GM12891 (cell line): ENCODE measurements around the gene FURIN. TPM values are rescaled to one million over a fixed set of nuclear protein-coding genes. Genes with fewer than 3 reads are reported as not detected.
"Not testable (repeated sequence)": the region's sequence is repeated elsewhere in the genome, so short reads cannot be mapped to it uniquely, and the experiment has no call there.

ENCODE experiments used
- DNase-seq: peaks from one replicate; pipeline ENCODE4 v3.0.0; 2011; ENCODE audit warnings: low spot score; ENCODE audit not compliant: insufficient read length
- FAIRE-seq: peaks from 2 replicates; lab custom pipeline; 2011; peaks lifted over from hg19 to GRCh38; lab: Jason Lieb, UNC
- PAX5 ChIP-seq: IDR thresholded peaks from 2 replicates; pipeline ENCODE4 v1.6.1; 2011; ENCODE audit warnings: low read length, moderate library complexity, mild to moderate bottlenecking; ENCODE audit not compliant: insufficient read depth, severe bottlenecking
- POLR2A ChIP-seq: IDR thresholded peaks from 2 replicates; pipeline ENCODE4 v1.6.1; 2011; ENCODE audit warnings: low read depth, low read length, control low read depth
- POLR2AphosphoS5 ChIP-seq: IDR thresholded peaks from 2 replicates; pipeline ENCODE4 v1.6.1; 2011; ENCODE audit warnings: low read depth, low read length, control low read depth
- POU2F2 ChIP-seq: IDR thresholded peaks from 2 replicates; pipeline ENCODE4 v1.6.1; 2011; ENCODE audit warnings: low read depth, mild to moderate bottlenecking, control low read depth, low read length, moderate library complexity
- SPI1 ChIP-seq: IDR thresholded peaks from 2 replicates; pipeline ENCODE4 v1.6.1; 2011; ENCODE audit warnings: low read depth, low read length, control low read depth
- TAF1 ChIP-seq: IDR thresholded peaks from 2 replicates; pipeline ENCODE4 v1.6.1; 2011; ENCODE audit warnings: low read depth, low read length, control low read depth
- polyA plus RNA-seq: library from polyadenylated mRNA; unstranded; fragments of >200 nt; gene quantifications from one replicate; pipeline ENCODE4 v1.2.1, GENCODE V29; 2012; ENCODE audit warnings: low read depth, missing spikeins, inconsistent platforms; ENCODE audit not compliant: missing spikeins

Gene FURIN
- 28.0 TPM for polyA plus RNA-seq

DNA sequence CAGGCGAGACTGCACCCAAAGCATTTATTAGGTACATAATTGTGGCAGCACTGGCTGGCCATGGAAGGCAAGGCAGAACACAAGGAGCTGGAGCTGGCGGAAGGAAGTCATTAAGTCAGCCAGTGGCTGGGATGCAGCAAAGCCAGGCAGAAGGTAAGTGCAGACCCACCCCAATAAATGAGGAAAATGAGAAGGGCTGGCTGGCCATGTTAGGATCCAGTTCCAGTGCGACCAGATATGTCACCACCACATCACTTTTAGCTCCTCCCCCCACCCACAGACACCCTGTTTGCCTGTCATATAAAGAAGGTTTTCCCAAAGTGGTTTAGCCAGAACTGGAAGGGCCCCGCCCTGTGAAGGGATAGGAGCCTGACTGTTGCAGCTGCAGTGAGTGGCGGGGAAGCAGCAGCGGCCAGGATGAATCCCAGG is at the start of gene FURIN:
Gene FURIN (plus strand): TSS at position 328 of the 429 bp plus-strand sequence. CDS start 7,153 bp downstream, outside the sequence.
- DNase-seq (no peak), FAIRE-seq (no peak)
- TF ChIP-seq POLR2AphosphoS5 (no peak), SPI1 (no peak), POLR2A (no peak), PAX5 (no peak)

DNA sequence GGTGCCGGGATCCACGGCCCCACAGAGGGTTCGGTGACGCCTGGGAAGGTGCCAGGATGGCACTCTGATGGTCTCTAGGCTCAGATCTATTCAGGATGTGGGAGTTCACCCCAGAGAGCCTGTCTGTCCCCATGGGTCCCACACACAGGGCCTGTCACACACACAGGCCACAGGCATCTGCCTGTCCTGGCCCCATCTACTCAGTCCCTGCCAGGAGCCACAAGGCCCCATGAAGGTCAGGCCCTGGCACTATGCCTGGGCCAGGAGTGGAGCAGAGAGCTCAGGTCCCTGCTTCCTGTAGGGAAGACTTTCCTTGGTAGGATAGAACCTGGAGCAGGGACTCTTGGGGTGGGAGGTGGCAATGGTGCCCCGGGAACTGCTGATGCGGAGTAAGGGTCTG is 49.0 kb upstream of the FURIN start:
- TF ChIP-seq POU2F2, result no peak
- TF ChIP-seq PAX5, result no peak
- no peak for FAIRE-seq
- no peak for DNase-seq

DNA sequence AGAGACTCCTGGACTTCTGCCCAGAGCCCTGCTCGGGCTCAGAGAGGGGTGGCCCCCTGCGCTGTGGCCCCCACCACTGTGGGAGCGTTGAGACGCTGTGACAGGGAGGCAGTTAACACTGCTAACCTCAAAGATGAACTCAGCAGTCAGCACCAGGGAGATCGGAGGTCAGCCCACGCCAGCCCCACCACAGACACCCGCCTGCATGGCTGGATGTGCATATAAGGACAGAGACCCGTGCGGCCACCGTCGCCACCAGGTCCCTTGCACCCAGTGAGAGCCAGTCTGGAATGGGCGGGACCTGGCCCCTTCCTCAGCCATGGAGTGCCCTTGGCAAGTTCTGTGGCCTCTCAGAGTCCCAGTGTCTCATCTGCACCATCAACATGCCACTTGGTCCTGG is 48.5 kb upstream of the FURIN start:
- FAIRE-seq, result no peak
- DNase-seq, result no peak
- TF ChIP-seq SPI1 (no peak), PAX5 (no peak), POLR2AphosphoS5 (no peak), TAF1 (no peak), POLR2A (no peak), POU2F2 (no peak)

DNA sequence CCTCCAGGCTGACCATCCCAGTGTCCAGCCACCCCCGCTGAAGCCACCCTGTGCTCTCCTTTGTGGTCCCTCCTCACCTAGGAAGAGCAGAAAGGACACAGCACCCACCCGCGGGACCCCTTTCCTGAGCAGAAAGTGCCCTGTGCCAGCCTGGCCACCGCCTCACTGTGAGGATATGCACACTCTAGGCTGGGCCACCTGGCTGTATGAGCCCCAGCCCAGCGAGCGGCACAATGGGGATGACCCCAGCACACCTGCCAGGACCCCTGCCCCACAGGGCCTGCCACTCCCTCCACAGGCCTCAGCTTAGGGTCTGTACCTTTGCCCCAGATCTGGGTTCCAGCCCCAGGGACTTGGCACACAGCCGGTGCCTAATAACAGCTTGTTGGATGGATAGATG is 47.9 kb upstream of the FURIN start:
- FAIRE-seq (no peak), DNase-seq (no peak)
- TF ChIP-seq TAF1 (no peak), PAX5 (no peak), POLR2AphosphoS5 (no peak), SPI1 (no peak), POLR2A (no peak)

DNA sequence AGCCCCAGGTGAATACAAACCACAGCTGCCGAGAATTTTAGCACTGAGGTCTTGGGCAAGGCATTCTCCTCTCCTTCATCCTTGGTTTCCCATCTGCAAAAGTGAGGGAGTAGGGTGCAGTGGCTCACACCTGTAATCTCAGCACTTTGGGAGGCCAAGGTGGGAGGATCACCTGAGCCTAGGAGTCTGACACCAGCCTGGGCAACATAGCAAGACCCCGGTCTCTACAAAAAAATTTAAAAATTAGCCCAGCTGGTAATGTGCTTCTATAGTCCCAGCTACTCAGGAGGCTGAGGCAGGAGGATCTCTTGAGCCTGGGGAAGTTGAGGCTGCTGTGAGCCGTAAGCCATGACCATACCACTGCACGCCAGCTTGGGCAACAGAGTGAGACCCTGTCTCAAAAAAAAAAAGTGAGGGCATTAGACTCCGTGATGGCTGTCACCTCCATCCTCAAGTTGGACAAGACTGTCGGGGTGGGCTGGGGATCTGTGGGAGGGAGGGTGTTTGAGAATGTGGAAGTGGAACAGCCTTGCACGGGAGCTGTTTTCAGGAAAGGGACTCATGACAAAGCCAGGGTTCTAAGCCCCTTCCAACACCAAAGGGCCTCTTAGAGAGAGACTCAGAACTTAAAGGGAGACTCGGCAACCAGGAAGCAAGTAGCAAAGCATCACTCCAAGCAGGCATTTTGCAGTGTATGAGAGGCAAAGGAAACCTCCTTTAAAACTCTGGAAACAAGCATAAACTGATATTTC is 46.0 kb upstream of the FURIN start:
- TF ChIP-seq TAF1, result no peak
- no peak for TF ChIP-seq PAX5
- no peak for FAIRE-seq
- no peak for DNase-seq

DNA sequence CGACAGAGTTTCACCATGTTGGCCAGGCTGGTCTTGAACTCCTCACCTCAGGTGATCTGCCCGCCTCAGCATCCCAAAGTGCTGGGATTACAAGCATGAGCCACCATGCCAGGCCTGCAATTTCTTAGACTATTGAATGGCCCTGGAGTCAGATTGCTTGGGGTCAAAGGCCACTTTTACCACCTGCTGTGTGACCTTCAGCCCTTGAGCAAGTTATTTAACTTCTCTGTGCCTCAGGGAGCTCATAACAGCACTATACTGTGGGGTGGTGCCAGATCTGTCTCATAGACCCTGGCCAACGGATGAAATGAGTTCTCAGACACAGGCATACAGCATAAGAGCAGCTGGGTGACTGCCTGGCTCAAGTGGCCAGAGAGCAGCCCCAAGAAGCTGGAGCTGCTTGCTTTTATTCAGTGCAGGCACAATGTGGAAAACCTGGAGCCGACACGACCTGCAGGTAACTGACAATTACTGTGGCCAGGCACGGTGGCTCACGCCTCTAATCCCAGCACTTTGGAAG is 44.9 kb upstream of the FURIN start:
- TF ChIP-seq PAX5 (no peak), POU2F2 (no peak), POLR2A (no peak), POLR2AphosphoS5 (no peak), TAF1 (no peak), SPI1 (no peak)
- no peak for DNase-seq
- FAIRE-seq, result no peak

DNA sequence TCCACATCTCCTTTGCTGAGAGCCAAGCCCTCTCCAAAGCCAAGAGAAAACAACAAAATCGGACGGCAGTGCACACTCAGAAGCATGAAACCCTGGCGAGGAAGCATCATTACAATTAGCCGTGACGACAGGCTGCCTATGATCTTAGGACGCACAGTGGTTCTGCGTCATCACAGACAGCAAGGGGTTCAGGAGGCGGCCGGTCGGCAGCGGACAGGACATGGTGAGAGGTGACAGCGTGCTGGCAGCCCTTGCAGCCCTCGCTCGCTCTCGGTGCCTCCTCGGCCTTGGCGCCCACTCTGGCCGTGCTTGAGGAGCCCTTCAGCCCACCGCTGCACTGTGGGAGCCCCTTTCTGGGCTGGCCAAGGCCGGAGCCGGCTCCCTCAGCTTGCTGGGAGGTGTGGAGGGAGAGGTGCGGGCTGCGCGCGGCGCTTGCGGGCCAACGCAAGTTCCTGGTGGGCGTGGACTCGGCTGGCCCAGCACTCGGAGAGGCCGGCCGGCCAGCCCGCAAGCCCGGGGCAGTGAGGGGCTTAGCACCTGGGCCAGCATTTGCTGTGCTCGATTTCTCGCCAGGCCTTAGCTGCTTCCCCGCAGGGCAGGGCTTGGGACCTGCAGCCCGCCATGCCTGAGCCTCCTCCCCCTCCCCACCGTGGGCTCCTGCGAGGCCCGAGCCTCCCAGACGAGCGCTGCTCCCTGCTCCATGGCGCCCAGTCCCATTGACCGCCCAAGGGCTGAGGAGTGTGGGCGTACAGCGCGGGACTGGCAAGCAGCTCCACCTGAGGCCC is 43.1 kb upstream of the FURIN start:
- not testable (repeated sequence) for DNase-seq, FAIRE-seq

DNA sequence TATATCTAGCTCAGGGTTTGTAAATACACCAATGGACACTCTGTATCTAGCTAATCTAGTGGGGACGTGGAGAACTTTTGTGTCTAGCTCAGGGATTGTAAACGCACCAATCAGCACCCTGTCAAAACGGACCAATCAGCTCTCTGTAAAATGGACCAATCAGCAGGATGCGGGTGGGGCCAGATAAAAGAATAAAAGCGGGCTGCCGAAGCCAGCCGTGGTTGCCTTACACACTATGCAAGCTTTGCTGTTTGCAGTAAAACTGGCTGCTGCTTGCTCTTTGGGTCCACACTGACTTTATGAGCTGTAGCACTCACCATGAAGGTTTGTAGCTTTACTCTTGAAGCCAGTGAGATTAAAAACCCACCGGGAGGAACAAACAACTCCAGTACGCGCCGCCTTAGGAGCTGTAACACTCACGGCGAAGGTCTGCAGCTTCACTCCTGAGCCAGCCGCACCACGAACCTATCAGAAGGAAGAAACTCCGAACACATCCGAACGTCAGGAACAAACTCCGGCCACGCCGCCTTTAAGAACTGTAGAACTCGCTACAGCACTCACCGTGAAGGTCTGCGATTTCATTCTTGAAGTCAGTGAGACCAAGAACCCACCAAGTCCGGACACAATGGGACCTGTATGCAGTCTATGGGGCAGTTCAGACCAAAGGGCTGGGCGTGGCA is 42.0 kb upstream of the FURIN start:
- FAIRE-seq, DNase-seq: not testable (repeated sequence)

DNA sequence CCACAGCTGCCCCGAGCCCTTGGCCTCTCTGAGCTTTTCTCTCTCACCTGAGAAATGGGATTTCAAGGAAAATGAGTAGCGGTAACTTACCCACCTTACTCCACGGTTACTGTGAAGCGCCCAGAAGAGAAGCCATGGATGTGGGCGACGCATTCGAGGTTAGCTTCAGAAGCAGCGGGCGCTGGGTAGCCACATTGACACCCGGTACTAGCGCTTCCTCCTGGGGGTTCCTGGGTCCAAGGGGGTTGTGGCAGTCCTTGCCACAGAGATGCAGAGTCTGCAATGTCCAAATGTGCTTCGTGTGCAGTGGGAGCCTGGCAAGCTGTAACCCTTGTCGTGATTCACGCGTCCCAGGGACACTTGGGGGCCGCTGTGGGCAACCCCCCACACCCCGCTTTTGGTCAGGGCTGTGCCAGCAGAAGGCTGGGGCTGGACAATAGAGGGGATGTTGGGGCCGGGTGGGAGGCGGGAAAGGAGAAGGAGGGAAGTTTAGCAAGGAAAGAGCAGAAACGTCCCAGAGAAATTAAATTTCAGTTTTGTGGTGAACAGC is 41.4 kb upstream of the FURIN start:
- FAIRE-seq (no peak), DNase-seq (no peak)
- no peak for TF ChIP-seq PAX5
- TF ChIP-seq POU2F2, result no peak

DNA sequence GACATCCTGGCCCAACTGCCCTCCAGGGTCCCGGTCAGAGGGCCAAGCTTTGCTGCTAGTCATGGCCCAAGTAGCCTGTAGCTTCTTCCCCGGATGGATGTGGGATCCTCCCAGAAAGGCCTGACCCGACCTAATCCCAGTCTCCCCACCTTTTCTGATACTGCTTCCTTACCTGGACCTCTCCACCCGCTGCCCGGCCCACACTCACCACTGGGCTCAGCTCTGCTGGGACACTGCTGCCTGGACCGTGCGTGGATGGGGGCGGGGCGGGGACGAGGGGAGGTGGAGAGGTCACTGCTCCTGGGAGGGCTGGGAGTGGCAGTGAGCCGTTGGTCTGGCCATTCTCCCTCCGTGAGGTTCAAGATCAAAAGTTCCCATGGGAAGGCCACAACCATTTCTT is 40.3 kb upstream of the FURIN start:
- TF ChIP-seq TAF1 (no peak), POLR2AphosphoS5 (no peak)
- no peak for FAIRE-seq

DNA sequence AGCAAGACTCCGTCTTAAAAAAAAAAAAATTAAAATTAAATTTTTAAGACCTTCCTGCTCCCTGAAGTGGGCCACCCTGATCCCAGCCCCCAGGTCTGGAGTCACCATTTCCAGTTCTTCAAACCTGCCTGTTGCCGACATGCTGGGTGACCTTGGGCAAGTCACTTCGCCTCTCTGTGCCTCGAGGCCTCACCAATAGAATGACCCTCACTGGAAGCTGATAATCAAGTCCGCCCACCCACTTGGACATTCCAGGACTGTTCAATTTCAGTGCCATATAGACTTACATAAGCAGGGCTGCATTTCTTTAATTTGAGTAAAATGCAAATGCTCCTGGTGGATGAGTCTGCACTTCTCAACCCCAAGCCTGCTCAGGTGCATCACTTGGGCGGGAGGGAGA is 39.3 kb upstream of the FURIN start:
- FAIRE-seq (no peak), DNase-seq (no peak)
- TF ChIP-seq POU2F2, result no peak
- TF ChIP-seq SPI1, result no peak
- TF ChIP-seq TAF1, result no peak
- TF ChIP-seq POLR2AphosphoS5, result no peak
- no peak for TF ChIP-seq PAX5
- TF ChIP-seq POLR2A, result no peak

More for the DNA sequence above, 40.3 kb upstream of the FURIN start:
- DNase-seq, result no peak
